Stimulated activated CD8-positive, alpha-beta memory T cell treated with anti-CD3 and anti-CD28 coated beads, Interleukin-7, amount 100 ng/mL, for 48 hours (primary cell): Measurements from ENCODE around the gene SLC52A3.
"Not testable (repeated sequence)": the region's sequence is repeated elsewhere in the genome, so short reads cannot be mapped to it uniquely, and the experiment has no call there.

Source experiments
- DNase-seq, 2 donors: peaks; one replicate each; pipeline ENCODE4 v3.0.0-alpha.2; 2020; ENCODE audit warnings: low read depth in 1 of 2; ENCODE audit errors: extremely low read depth in 1 of 2

SLC52A3 gene

DNA sequence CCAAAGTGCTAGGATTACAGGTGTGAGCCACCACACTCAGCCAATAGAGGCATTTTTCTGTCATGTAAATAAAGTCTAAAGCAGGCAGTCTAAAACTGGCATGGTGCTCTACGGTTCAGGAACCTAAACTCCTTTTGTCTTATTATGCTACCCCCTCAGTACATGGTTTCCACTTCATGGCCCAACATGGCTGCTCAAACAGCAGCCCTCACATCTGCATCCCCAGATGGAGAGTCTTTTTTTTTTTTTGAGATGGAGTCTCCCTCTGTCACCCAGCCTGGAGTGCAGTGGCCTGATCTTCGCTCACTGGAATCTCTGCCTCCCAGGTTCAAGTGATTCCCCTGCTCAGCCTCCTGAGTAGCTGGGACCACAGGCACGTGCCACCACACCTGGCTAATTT is 38.3 kb downstream of the SLC52A3 start:
- no peak for DNase-seq

DNA sequence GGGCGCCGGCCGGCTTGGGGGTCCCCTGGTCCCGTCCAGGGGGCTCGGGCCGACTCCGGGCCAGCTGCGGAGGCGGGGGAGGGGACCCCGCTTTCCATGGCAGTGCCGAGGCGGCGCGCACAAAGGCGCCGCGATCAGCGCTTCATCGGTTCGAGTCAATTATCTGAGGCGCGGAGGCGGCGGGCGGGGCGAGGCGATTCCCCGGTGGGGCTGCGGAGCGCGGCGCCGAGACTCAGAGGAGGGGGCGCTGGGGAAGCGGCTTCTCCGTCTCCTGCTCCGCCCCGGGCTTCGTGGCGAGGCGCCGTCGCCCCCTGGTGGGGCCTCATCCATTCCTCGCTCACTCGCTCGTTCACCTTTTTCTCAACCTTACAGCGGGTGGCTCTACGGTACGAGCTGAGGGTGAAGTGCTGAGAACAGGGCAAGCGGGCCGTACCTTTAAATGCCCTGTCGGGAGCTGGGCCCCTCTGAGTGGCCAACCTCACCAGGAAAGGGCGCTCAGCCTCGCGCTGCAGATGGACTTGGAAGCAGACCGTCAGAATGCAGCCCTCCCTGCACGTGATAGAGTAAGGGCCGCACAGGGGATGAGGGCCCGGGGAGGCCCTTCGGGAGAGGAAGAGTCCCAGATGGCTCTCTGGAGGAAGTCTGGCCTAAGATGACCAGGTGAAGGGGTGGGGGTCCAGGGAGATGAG is 39.9 kb downstream of the SLC52A3 start:
- peak; percentile 11 to 19 for DNase-seq

DNA sequence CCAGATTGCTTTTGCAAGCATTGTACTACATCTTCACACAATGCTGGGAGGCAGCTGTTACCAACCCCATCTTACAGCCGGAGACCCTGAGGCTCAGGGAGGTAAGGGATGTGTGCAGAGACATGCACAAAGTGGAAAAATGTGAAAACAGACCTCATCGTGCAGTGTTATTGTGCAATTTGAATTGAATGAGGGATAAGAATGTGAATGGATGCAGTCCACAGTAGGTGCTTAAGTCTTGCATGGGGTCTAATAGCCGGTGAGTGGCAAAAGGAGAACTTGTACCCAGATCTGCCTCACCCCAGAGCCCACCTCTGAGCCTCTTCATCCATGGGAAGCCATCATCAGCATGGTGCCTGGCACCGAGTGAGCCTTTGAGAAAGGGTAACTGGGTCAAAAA is 42.1 kb downstream of the SLC52A3 start:
- no peak for DNase-seq

DNA sequence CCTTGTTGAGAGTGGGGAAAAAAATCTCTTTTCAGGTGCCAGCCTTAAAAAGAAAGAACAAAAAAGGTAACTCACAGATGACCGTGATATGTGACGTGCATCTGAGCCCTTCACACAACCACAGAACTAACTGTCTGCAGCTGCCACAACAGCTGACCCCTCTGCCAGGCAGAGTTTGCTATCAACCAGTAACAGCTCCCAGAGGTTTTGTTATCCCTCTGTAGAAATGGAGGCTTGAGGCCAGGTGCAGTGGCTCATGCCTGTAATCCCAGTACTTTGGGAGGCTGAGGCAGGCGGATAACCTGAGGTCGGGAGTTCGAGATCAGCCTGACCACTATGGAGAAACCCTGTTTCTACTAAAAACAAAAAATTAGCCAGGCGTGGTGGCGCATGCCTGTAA is 42.8 kb downstream of the SLC52A3 start:
- no peak for DNase-seq

DNA sequence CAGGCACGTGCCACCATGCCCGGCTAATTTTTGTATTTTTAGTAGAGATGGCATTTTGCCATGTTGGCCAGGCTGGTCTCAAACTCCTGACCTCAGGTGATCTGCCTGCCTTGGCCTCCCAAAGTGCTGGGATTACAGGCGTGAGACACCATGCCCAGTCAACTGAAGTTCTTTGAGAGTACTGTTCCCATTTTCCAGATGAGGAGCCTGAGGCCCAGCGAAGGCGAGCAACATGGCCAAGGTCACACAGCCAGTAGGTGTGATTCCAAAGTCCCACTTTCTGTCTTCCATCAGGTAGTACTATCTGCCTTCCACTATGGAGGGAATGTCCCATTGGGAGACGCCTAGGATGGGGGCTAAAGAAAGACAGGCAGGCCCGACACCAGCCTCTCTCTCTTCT is 43.5 kb downstream of the SLC52A3 start:
- DNase-seq: not testable (repeated sequence)

DNA sequence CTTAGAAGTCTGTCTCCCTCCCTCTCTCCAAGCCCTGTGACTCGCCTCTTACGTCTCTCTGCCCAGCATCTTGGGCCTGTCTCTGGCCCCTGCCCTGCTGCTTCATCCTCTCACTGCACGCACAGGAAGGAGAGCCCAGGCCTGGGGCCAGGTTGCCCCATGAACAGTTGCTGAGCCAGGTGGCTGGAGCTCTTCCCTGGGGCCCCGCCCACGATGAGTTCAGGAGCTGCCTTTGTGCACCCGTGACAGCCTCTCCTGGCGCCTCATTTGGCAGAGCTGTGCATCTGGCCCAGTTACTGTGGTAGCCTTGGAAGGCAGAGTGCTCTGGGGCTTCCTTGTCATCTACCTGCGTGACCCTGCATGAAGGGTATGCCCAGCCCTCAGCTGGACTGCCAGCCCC is 44.5 kb downstream of the SLC52A3 start:
- no peak for DNase-seq

DNA sequence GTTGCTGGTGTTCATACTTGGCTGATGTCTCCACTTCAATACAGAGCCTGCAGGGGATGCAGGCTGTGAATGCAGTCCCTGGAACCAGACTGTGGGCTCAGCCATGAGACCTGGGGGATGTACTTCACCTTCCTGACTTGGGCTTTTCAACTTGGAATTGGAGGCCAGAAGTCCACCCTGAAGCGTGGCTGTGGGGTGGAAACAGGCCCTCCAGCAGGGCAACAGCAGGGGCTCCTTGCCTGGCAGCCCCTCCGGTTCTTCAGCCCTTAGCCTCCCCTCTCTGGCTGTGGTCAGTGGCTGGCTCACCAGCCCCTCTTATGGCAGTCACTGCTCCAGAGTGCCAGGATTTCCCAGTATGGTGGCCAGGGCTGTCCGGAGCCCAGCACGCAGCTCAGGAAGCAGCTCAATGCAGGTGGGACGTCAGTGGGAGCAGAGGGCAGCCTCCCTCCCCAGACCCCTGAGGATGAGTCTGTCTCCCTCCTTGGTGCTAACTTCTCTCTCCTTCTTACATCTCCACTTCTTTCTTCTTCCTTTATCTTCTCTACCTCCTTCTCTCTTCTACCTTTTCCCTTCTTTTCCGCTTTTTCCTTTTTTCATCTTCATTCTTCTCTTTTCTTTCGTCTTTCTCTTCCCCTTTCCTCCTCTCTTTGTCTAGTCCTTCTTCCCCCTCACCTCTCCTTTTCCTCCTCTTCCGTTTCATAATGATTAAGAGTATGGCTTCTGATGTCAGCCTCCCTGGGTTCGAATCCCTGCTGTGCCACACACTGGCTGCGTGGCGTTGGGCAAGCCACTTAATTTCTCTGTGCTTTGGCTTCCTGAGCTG is 45.3 kb downstream of the SLC52A3 start:
- no peak for DNase-seq

DNA sequence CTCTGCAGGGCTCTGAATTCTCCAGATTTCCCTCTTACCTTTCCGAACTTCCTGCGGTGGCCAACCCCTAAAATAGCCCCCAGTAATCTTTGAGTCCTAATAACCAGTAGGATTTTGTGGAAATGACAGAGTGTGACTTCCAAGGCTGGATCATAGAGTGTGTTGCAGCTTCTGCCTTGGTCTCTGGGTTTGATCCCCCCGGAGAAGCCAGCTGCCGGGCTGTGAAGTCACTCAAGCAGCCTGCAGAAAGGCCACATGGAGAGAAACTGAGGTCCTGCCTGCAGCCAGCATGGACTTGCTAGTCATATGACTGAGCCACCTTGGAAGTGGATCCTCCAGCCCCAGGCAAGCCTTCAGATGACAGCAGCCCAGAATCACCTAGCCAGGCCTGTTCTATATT is 46.4 kb downstream of the SLC52A3 start:
- DNase-seq: no peak

DNA sequence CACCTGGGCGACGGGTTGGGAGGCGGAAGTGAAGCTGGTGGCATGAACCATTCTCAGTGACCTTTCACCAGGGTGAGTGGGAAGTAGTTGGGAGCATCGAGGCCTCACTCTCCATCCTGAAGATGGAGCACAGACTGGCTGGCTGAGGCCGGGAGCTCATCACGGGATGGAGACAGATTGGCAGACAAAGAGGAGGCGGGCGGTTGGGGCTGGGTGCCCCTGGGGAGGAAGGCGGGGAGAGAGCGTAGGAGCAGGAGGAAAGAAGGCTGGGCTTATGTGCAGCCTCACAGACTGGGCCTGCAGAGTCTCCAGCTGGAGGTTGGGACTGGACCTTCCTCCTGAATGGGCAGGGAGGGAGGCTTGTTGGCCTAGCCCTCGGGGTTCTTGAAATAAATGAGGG is 48.5 kb downstream of the SLC52A3 start:
- no peak for DNase-seq

DNA sequence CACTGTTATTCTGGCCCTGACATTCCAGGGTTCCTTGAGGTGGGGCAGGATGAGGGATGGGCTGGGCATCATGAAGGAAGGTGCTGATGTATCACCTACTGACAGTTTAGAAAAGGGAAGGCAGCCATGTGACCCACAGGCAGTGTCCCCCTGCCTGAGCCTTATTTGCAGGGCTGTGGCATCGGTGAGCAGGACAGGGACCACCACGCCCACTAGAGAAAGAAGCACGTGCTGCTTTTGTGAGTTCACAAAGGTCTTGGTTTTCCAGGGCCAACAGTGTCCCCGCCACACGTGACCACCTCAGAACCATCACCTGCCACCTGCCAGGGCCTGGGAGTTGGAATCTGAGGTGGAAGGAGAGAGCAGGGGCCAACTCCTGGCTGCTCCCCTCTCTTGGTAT is 49.2 kb downstream of the SLC52A3 start:
- no peak for DNase-seq

DNA sequence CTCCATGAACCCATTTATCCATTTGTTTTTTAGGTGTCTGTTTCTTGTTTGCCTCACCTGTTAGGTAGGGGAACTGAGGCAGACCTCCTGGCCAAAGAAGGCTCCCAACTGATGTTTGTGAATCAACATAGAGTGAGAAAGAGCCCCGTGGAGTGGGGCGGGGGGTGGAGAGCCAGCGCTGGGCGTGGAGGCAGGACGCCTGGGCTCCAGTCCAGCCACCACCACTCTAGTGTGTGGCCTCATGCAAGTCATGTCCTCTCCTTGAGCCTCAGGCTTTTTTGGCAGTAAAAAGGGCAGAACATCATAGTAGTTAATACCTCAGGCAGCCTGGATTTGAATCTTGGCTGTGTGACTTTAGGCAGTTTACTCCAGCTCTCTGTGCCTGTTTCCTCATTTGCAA is 50.5 kb downstream of the SLC52A3 start:
- DNase-seq: no peak

DNA sequence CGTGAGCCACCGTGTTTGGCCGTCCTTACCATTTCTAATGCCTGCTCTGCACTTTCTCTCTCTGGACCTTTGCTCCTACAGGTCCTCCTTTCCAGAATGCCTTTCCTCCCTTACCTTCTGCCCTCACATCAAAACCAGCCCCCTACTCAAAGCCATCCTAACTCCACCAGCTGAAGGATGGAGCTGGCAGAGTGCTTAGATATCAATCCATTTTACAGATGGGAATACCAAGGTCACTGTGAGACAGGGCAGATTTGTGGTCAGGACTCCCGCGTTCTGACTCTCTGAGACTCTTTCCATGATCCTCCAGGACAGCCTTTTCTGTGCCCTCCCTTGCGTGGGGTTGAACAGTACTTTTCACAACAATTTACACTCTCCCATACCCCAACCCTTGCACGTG is 51.0 kb downstream of the SLC52A3 start:
- DNase-seq: no peak

DNA sequence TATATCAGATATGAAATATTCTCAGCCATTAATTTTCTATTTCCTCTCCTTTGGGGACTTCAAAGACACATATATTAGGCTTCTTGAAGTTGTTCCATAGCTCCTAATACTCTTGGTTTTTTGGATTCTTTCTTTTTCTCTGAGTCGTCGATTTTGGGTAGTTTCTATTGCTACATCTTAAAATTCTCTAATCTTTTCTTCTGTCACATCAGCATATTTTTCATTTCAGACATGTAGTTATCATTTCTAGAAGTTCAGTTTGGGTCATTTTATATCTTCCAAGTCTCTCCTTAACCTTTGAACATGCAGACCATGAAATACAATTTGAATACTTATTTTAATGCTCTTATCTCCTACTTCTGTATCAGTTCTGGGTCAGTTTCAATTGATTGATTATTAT is 53.8 kb downstream of the SLC52A3 start:
- DNase-seq: no peak

DNA sequence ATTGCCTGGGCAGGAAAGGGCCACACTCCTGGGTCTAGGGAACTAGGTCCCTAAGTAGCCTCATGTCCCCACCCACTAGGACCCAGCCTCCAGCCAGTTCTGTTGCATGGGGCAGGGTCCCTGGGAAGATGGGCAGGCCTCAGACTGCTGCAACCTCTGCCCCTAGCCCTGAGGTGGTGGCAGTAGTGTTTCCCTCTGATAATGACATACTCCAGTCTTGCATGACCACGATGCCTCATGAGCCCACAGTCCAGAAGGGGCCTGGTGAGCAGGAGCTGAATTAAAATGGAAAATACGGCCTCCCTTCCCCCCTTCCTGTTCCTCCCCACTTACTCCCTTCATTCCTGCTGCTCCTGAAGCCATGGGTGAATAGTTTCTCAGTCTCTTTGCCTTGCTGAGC is 56.7 kb downstream of the SLC52A3 start:
- no peak for DNase-seq

DNA sequence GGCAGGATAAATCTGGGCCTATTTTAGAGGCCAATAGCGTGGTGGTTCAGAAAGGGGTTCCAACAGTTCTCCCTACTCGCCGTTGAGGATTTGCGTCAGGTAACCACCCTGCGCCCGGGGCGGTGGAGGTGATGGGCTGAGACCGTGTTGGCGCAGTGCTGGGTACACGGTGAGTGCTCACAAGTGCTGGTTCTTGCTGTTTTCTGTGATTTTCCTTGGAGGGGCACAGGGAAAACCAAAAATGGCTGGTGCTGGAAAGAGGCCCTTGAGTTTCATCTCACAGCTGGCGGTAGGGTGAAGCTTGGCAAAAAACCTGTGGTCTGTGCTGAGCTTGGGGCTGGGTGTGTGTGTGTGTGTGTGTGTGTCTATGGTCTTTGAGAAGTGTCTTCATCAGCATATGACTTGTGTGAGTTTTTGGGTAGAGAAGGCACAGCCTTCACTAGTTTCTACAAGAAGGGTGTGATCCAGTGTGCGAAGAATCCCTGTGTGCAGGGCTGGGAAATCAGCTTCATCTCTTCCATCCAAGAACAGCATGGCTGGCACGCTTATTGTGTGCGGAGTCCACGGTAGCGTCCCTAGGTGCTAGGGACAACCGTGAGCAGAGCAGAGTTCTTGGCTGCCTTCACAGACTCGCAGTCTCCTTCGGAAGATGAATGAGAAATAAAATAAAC is 57.4 kb downstream of the SLC52A3 start:
- no peak for DNase-seq
